ENCODE measurements around the gene AP1G1. TPM values are rescaled to one million over a fixed set of nuclear protein-coding genes. Genes with fewer than 3 reads are reported as not detected.
"Not testable (repeated sequence)": the region's sequence is repeated elsewhere in the genome, so short reads cannot be mapped to it uniquely, and the experiment has no call there.

AP1G1 gene
- total RNA-seq, 1 donor from 2014 or later, result 62.7 TPM

GRCh38 chr16:71803305-71803690, 5.3 kb downstream of the AP1G1 start:
- Mint-ChIP-seq H3K4me3 (ENCODE audit: unreplicated experiment) (no peak overlapping the region), H3K4me1 (ENCODE audit: low read depth) (peaks cover 33% of the 10 kb centered on the region), H3K27me3 (ENCODE audit: low read depth) (no peaks in the 10 kb centered on the region), H3K9me3 (ENCODE audit: low read depth) (no peaks in the 10 kb centered on the region), H3K36me3 (ENCODE audit: low read depth) (peaks cover 3% of the 10 kb centered on the region), H3K27ac (ENCODE audit: unreplicated experiment) (no peak overlapping the region)
- TF ChIP-seq, protein P1, sequence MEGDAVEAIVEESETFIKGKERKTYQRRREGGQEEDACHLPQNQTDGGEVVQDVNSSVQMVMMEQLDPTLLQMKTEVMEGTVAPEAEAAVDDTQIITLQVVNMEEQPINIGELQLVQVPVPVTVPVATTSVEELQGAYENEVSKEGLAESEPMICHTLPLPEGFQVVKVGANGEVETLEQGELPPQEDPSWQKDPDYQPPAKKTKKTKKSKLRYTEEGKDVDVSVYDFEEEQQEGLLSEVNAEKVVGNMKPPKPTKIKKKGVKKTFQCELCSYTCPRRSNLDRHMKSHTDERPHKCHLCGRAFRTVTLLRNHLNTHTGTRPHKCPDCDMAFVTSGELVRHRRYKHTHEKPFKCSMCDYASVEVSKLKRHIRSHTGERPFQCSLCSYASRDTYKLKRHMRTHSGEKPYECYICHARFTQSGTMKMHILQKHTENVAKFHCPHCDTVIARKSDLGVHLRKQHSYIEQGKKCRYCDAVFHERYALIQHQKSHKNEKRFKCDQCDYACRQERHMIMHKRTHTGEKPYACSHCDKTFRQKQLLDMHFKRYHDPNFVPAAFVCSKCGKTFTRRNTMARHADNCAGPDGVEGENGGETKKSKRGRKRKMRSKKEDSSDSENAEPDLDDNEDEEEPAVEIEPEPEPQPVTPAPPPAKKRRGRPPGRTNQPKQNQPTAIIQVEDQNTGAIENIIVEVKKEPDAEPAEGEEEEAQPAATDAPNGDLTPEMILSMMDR (IDR thresholded peaks at IDR 0.05), result no peak
- DNase-seq (ENCODE audit: low spot score), result no peak

- no peak for DNase-seq (ENCODE audit: low spot score)
- TF ChIP-seq, protein P1 (IDR thresholded peaks at IDR 0.05), result no peak
- no peaks in the 10 kb centered on the region for H3K9me3 Mint-ChIP-seq (ENCODE audit: low read depth)
- no peak overlapping the region for H3K4me3 Mint-ChIP-seq (ENCODE audit: unreplicated experiment)
- H3K27ac Mint-ChIP-seq (ENCODE audit: unreplicated experiment), result peak overlapping the region; percentile 39
- peaks cover 1% of the 10 kb centered on the region for H3K36me3 Mint-ChIP-seq (ENCODE audit: low read depth)
- peaks cover 34% of the 10 kb centered on the region for H3K4me1 Mint-ChIP-seq (ENCODE audit: low read depth)
- no peaks in the 10 kb centered on the region for H3K27me3 Mint-ChIP-seq (ENCODE audit: low read depth)
Observed at GRCh38 chr16:71796501-71797097, 12.0 kb downstream of the AP1G1 start.

- Mint-ChIP-seq H3K9me3 (ENCODE audit: low read depth) (no peaks in the 10 kb centered on the region), H3K4me3 (ENCODE audit: unreplicated experiment) (no peak overlapping the region), H3K27me3 (ENCODE audit: low read depth) (no peaks in the 10 kb centered on the region), H3K36me3 (ENCODE audit: low read depth) (no peaks in the 10 kb centered on the region), H3K4me1 (ENCODE audit: low read depth) (peaks cover 37% of the 10 kb centered on the region), H3K27ac (ENCODE audit: unreplicated experiment) (peak overlapping the region; percentile 69)
- TF ChIP-seq, protein P1 (IDR thresholded peaks at IDR 0.05), result no peak
- DNase-seq (ENCODE audit: low spot score), result no peak
Observed at GRCh38 chr16:71794943-71795342, 13.7 kb downstream of the AP1G1 start.

DNA sequence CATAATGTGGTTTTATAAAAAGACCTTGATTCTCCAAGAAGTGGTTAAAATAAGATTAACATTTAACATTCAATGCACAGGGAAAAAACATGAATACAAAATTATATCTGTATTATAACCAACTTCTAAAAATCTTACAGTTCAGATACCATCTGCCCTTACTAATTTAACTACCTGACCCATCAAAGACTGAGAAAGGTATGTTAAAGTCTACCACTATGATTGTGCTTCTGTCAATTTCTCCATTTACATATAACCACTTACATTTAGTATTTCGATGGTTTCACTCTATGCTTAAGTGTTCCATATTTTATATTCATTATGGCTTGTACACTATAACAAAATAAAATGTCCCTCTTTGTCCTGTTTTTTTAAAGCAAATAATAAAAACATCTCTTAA, 14.6 kb downstream of the AP1G1 start:
- Mint-ChIP-seq H3K4me3 (ENCODE audit: unreplicated experiment) (no peak overlapping the region), H3K27me3 (ENCODE audit: low read depth) (no peaks in the 10 kb centered on the region), H3K36me3 (ENCODE audit: low read depth) (peaks cover under 1% of the 10 kb centered on the region), H3K27ac (ENCODE audit: unreplicated experiment) (peak overlapping the region; percentile 45), H3K9me3 (ENCODE audit: low read depth) (no peaks in the 10 kb centered on the region), H3K4me1 (ENCODE audit: low read depth) (peaks cover 37% of the 10 kb centered on the region)
- DNase-seq (ENCODE audit: low spot score), result no peak
- TF ChIP-seq, protein P1 (IDR thresholded peaks at IDR 0.05), result no peak

DNA sequence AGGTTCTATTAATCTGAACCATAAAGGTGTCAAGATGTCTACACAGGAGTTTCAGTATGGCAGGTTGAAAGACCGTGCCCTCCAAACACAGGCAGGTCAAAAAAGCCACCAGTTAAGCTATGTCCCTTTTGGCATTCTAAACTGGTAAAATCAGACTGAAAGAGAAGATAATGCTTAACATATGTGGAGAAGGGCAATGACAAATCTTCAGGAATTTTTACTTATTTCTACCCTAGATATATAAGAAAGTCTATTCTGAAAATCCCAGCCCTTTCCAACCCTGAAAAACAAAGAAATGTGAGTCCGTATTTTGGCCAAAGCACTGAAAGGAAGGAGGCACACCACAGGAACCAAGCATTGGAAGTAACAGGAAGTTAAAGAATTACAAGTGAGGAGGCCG, 16.5 kb downstream of the AP1G1 start:
- no peaks in the 10 kb centered on the region for H3K9me3 Mint-ChIP-seq (ENCODE audit: low read depth)
- TF ChIP-seq, protein P1 (IDR thresholded peaks at IDR 0.05), result no peak
- peaks cover 7% of the 10 kb centered on the region for H3K36me3 Mint-ChIP-seq (ENCODE audit: low read depth)
- no peaks in the 10 kb centered on the region for H3K27me3 Mint-ChIP-seq (ENCODE audit: low read depth)
- H3K27ac Mint-ChIP-seq (ENCODE audit: unreplicated experiment), result peak overlapping the region; percentile 14
- peaks cover 41% of the 10 kb centered on the region for H3K4me1 Mint-ChIP-seq (ENCODE audit: low read depth)
- DNase-seq (ENCODE audit: low spot score), result no peak
- H3K4me3 Mint-ChIP-seq (ENCODE audit: unreplicated experiment), result no peak overlapping the region

- DNase-seq (ENCODE audit: low spot score); H3K9me3 Mint-ChIP-seq (ENCODE audit: low read depth); H3K4me3 Mint-ChIP-seq (ENCODE audit: unreplicated experiment); H3K36me3 Mint-ChIP-seq (ENCODE audit: low read depth); H3K27me3 Mint-ChIP-seq (ENCODE audit: low read depth): not testable (repeated sequence)
- Mint-ChIP-seq H3K4me1 (ENCODE audit: low read depth) (peaks cover 26% of the 10 kb centered on the region), H3K27ac (ENCODE audit: unreplicated experiment) (peak overlapping the region; percentile 22)
Observed at GRCh38 chr16:71790329-71790728, 18.3 kb downstream of the AP1G1 start.

All from chondrocyte (in vitro differentiated cells).